ENCODE measurements around the gene SDHAF4. TPM values are rescaled to one million over a fixed set of nuclear protein-coding genes. Genes with fewer than 3 reads are reported as not detected.

Gene SDHAF4
- total RNA-seq, 1 donor from 2014 or later = 17.7 TPM

- TF ChIP-seq CTCF (IDR thresholded peaks at IDR 0.05; ENCODE audit: borderline replicate concordance) = no peak
These were observed 50.1 kb downstream of the SDHAF4 start for GRCh38 chr6:70616728-70617260.

GRCh38 chr6:70620746-70621145 lies 54.0 kb downstream of the SDHAF4 start:
- Histone ChIP-seq H3K9me3 (replicated peaks) (no peaks in the 10 kb centered on the region), H3K4me1 (no peaks in the 10 kb centered on the region), H3K4me3 (no peak overlapping the region), H3K36me3 (no peaks in the 10 kb centered on the region), H3K27me3 (ENCODE audit: low read depth) (no peaks in the 10 kb centered on the region), H3K27ac (replicated peaks) (no peak overlapping the region)
- intact Hi-C loops (cut with micrococcal nuclease) = no loop called here
- no peak for DNase-seq
- TF ChIP-seq CTCF (IDR thresholded peaks at IDR 0.05; ENCODE audit: borderline replicate concordance) = no peak

More at GRCh38 chr6:70616728-70617260, 50.1 kb downstream of the SDHAF4 start:
- H3K9me3 ChIP-seq (replicated peaks) = no peaks in the 10 kb centered on the region
- H3K4me3 ChIP-seq = no peak overlapping the region
- no peaks in the 10 kb centered on the region for H3K27me3 ChIP-seq (ENCODE audit: low read depth)
- DNase-seq = no peak
- H3K36me3 ChIP-seq = no peaks in the 10 kb centered on the region
- H3K4me1 ChIP-seq = no peaks in the 10 kb centered on the region
- H3K27ac ChIP-seq (replicated peaks) = no peak overlapping the region
- intact Hi-C loops (cut with micrococcal nuclease) = no loop called here

- TF ChIP-seq CTCF (IDR thresholded peaks at IDR 0.05; ENCODE audit: borderline replicate concordance) = no peak
- no peaks in the 10 kb centered on the region for H3K4me1 ChIP-seq
- H3K27me3 ChIP-seq (ENCODE audit: low read depth) = no peaks in the 10 kb centered on the region
- H3K9me3 ChIP-seq (replicated peaks) = no peaks in the 10 kb centered on the region
- intact Hi-C loops (cut with micrococcal nuclease) = no loop called here
- DNase-seq = no peak
- no peaks in the 10 kb centered on the region for H3K36me3 ChIP-seq
- H3K27ac ChIP-seq (replicated peaks) = no peak overlapping the region
- no peak overlapping the region for H3K4me3 ChIP-seq
These were observed 55.7 kb downstream of the SDHAF4 start for GRCh38 chr6:70622461-70622860.

GRCh38 chr6:70625436-70625835 lies 58.7 kb downstream of the SDHAF4 start:
- Histone ChIP-seq H3K27me3 (ENCODE audit: low read depth) (no peaks in the 10 kb centered on the region), H3K36me3 (no peaks in the 10 kb centered on the region), H3K27ac (replicated peaks) (no peak overlapping the region), H3K4me3 (no peak overlapping the region), H3K4me1 (no peaks in the 10 kb centered on the region), H3K9me3 (replicated peaks) (no peaks in the 10 kb centered on the region)
- no peak for TF ChIP-seq CTCF (IDR thresholded peaks at IDR 0.05; ENCODE audit: borderline replicate concordance)
- no peak for DNase-seq
- intact Hi-C loops (cut with micrococcal nuclease) = no loop called here

GRCh38 chr6:70627500-70628254 lies 60.9 kb downstream of the SDHAF4 start:
- H3K9me3 ChIP-seq (replicated peaks) = no peaks in the 10 kb centered on the region
- H3K4me3 ChIP-seq = no peak overlapping the region
- intact Hi-C loops (cut with micrococcal nuclease) = no loop called here
- DNase-seq = no peak
- H3K36me3 ChIP-seq = no peaks in the 10 kb centered on the region
- TF ChIP-seq CTCF (IDR thresholded peaks at IDR 0.05; ENCODE audit: borderline replicate concordance) = no peak
- no peaks in the 10 kb centered on the region for H3K27me3 ChIP-seq (ENCODE audit: low read depth)
- no peak overlapping the region for H3K27ac ChIP-seq (replicated peaks)
- H3K4me1 ChIP-seq = no peaks in the 10 kb centered on the region
